ENCODE measurements around the gene FLNC.

GRCh38 chr7:128805225-128805624, 25.0 kb upstream of the FLNC start:
- TF ChIP-seq, protein P1, sequence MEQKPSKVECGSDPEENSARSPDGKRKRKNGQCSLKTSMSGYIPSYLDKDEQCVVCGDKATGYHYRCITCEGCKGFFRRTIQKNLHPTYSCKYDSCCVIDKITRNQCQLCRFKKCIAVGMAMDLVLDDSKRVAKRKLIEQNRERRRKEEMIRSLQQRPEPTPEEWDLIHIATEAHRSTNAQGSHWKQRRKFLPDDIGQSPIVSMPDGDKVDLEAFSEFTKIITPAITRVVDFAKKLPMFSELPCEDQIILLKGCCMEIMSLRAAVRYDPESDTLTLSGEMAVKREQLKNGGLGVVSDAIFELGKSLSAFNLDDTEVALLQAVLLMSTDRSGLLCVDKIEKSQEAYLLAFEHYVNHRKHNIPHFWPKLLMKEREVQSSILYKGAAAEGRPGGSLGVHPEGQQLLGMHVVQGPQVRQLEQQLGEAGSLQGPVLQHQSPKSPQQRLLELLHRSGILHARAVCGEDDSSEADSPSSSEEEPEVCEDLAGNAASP (CRISPR knock-in tag; IDR thresholded peaks at IDR 0.05; ENCODE audit: borderline replicate concordance) = no peak
- TF ChIP-seq ZNF230 (CRISPR knock-in tag; IDR thresholded peaks at IDR 0.05) (no peak), HOMEZ (CRISPR knock-in tag; IDR thresholded peaks at IDR 0.05; ENCODE audit: low read depth) (no peak), STAT5B (CRISPR knock-in tag; IDR thresholded peaks at IDR 0.05) (no peak), CHD2 (IDR thresholded peaks at IDR 0.05; ENCODE audit: low read depth, low read length) (no peak), POLR2AphosphoS5 (IDR thresholded peaks at IDR 0.05; ENCODE audit: low read depth, low read length) (no peak), ZNF138 (CRISPR knock-in tag; IDR thresholded peaks at IDR 0.05; ENCODE audit: low read depth) (no peak), ESRRA (CRISPR knock-in tag; IDR thresholded peaks at IDR 0.05; ENCODE audit: low read depth) (no peak), NCOA2 (CRISPR knock-in tag; IDR thresholded peaks at IDR 0.05) (no peak)
- TF ChIP-seq, protein P2, sequence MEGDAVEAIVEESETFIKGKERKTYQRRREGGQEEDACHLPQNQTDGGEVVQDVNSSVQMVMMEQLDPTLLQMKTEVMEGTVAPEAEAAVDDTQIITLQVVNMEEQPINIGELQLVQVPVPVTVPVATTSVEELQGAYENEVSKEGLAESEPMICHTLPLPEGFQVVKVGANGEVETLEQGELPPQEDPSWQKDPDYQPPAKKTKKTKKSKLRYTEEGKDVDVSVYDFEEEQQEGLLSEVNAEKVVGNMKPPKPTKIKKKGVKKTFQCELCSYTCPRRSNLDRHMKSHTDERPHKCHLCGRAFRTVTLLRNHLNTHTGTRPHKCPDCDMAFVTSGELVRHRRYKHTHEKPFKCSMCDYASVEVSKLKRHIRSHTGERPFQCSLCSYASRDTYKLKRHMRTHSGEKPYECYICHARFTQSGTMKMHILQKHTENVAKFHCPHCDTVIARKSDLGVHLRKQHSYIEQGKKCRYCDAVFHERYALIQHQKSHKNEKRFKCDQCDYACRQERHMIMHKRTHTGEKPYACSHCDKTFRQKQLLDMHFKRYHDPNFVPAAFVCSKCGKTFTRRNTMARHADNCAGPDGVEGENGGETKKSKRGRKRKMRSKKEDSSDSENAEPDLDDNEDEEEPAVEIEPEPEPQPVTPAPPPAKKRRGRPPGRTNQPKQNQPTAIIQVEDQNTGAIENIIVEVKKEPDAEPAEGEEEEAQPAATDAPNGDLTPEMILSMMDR (CRISPR knock-in tag; IDR thresholded peaks at IDR 0.05) = no peak
- TF ChIP-seq, protein P3, sequence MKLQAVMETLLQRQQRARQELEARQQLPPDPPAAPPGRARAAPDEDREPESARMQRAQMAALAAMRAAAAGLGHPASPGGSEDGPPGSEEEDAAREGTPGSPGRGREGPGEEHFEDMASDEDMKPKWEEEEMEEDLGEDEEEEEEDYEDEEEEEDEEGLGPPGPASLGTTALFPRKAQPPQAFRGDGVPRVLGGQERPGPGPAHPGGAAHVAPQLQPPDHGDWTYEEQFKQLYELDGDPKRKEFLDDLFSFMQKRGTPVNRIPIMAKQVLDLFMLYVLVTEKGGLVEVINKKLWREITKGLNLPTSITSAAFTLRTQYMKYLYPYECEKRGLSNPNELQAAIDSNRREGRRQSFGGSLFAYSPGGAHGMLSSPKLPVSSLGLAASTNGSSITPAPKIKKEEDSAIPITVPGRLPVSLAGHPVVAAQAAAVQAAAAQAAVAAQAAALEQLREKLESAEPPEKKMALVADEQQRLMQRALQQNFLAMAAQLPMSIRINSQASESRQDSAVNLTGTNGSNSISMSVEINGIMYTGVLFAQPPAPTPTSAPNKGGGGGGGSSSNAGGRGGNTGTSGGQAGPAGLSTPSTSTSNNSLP (IDR thresholded peaks at IDR 0.05; ENCODE audit: low read depth, low read length) = no peak
